Natural killer cell (primary cell): ENCODE results near the gene G6PC1. TPM values are rescaled to one million over a fixed set of nuclear protein-coding genes. Genes with fewer than 3 reads are reported as not detected.
"Not testable (repeated sequence)": the region's sequence is repeated elsewhere in the genome, so short reads cannot be mapped to it uniquely, and the experiment has no call there.

Experiments
- ATAC-seq, 3 donors: fragments of 150-1000 bp in 2 of 3; fragments of 200-7000 bp in 1 of 3; cut with Tn5 transposase; 1 replicate in 1 of 3; 2 replicates in 2 of 3; pipeline ENCODE4 v1.10.0; 2021; ENCODE audit warnings: mild to moderate bottlenecking in 2 of 3, moderate library complexity in 2 of 3
- DNase-seq, 2 donors: peaks; one replicate each; pipeline versions ENCODE4 v3.0.0 to v3.0.0-alpha.2; 2013 to 2021; ENCODE audit warnings: mixed read lengths in 1 of 2
- H3K27ac ChIP-seq: one replicate; pipeline ENCODE4 v1.5.1; 2013; ENCODE audit warnings: mild to moderate bottlenecking, low read length
- H3K27me3 ChIP-seq: one replicate; pipeline ENCODE4 v1.6.1; 2013; ENCODE audit warnings: low read length; ENCODE audit not compliant: control insufficient read depth, insufficient read depth
- H3K36me3 ChIP-seq: one replicate; pipeline ENCODE4 v1.6.1; 2013; ENCODE audit warnings: low read length; ENCODE audit not compliant: control insufficient read depth, insufficient read depth
- H3K4me1 ChIP-seq: one replicate; pipeline ENCODE4 v1.6.1; 2013; ENCODE audit warnings: low read length; ENCODE audit not compliant: control insufficient read depth, insufficient read depth
- H3K4me3 ChIP-seq: one replicate; pipeline ENCODE4 v1.5.1; 2013; ENCODE audit warnings: low read length
- H3K9me3 ChIP-seq: one replicate; pipeline ENCODE4 v1.6.1; 2013; ENCODE audit warnings: low read length; ENCODE audit not compliant: control insufficient read depth, insufficient read depth
- H3K27ac Mint-ChIP-seq, 2 donors: one replicate each; pipeline ENCODE4 v1.8.0; 2022; ENCODE audit warnings: mild to moderate bottlenecking in 2 of 2, mixed read lengths in 2 of 2, moderate library complexity in 1 of 2
- H3K27me3 Mint-ChIP-seq, 2 donors: one replicate each; pipeline ENCODE4 v1.8.0; 2022; ENCODE audit warnings: low read depth in 2 of 2, mixed read lengths in 2 of 2
- H3K36me3 Mint-ChIP-seq: one replicate; pipeline ENCODE4 v1.8.0; 2022; ENCODE audit warnings: mixed read lengths
- H3K4me1 Mint-ChIP-seq, 2 donors: one replicate each; pipeline ENCODE4 v1.8.0; 2022; ENCODE audit warnings: mixed read lengths in 2 of 2
- H3K4me3 Mint-ChIP-seq: one replicate; pipeline ENCODE4 v1.8.0; 2022; ENCODE audit warnings: mild to moderate bottlenecking, moderate library complexity, mixed read lengths
- H3K9me3 Mint-ChIP-seq, 2 donors: one replicate each; pipeline ENCODE4 v1.8.0; 2022; ENCODE audit warnings: mixed read lengths in 2 of 2
- WGBS: methylation state at CpG from one replicate; pipeline ENCODE4 v1.1.7; 2013; ENCODE audit warnings: missing lambda C conversion rate; ENCODE audit not compliant: insufficient coverage; 5-methylcytosine and 5-hydroxymethylcytosine counted together
- intact Hi-C: fragments of 100-400 bp; cut with micrococcal nuclease; formaldehyde crosslinking; loops from one replicate; pipeline ENCODE4 v1.14.2; 2022
- total RNA-seq, 4 donors: library from RNA; stranded (reverse); fragments of 120-200 nt in 1 of 4; gene quantifications; one replicate each; pipeline versions ENCODE4 v1.2.3 to v1.2.4, GENCODE V29; 2013 to 2022
- TF ChIP-seq, protein P1 (sequence below): fragments of 200-600 bp; IDR thresholded peaks from one replicate; pipeline ENCODE4 v1.8.0; 2022; ENCODE audit warnings: antibody characterized with exemption

The G6PC1 gene
- total RNA-seq, 3 donors from 2014 or later (not counting 1 experiment from before 2014, with no cell fraction given): not detected

DNA sequence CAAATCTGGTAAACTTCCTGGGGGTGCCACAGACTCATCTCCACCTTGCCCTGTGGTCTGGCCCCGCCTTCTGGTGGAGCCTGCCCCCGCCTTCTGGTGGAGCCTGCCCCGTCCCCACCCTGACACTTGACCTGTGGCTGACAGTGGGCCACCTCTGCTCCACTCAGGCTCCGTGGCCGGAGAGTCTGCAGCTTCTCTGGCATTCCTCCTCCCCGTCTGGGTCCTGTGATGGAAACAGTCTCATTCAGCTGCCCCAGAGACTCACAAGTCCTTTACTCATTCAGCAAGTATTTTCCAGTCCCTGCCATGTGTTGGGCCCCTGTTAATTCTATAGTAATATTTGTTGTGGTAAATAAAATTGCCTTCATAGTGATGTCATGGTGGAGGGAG, 21.0 kb upstream of the G6PC1 start:
- H3K27ac Mint-ChIP-seq: no peak overlapping the region
- Histone ChIP-seq H3K27me3 (no peaks in the 10 kb centered on the region), H3K27ac (no peak overlapping the region), H3K4me3 (no peak overlapping the region), H3K36me3 (no peaks in the 10 kb centered on the region), H3K9me3 (no peaks in the 10 kb centered on the region), H3K4me1 (no peaks in the 10 kb centered on the region)
- H3K4me3 Mint-ChIP-seq: no peak overlapping the region
- DNase-seq (no peak), ATAC-seq (no peak)
- no peaks in the 10 kb centered on the region for H3K9me3 Mint-ChIP-seq
- intact Hi-C loops: no loop called here
- 78% methylated on average over 6 of the region's 6 CpGs for WGBS
- H3K4me1 Mint-ChIP-seq: no peaks in the 10 kb centered on the region
- H3K36me3 Mint-ChIP-seq: no peaks in the 10 kb centered on the region
- TF ChIP-seq, protein P1, sequence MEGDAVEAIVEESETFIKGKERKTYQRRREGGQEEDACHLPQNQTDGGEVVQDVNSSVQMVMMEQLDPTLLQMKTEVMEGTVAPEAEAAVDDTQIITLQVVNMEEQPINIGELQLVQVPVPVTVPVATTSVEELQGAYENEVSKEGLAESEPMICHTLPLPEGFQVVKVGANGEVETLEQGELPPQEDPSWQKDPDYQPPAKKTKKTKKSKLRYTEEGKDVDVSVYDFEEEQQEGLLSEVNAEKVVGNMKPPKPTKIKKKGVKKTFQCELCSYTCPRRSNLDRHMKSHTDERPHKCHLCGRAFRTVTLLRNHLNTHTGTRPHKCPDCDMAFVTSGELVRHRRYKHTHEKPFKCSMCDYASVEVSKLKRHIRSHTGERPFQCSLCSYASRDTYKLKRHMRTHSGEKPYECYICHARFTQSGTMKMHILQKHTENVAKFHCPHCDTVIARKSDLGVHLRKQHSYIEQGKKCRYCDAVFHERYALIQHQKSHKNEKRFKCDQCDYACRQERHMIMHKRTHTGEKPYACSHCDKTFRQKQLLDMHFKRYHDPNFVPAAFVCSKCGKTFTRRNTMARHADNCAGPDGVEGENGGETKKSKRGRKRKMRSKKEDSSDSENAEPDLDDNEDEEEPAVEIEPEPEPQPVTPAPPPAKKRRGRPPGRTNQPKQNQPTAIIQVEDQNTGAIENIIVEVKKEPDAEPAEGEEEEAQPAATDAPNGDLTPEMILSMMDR: no peak
- H3K27me3 Mint-ChIP-seq: peaks cover 0 to 5% of the 10 kb centered on the region in 2 donors

DNA sequence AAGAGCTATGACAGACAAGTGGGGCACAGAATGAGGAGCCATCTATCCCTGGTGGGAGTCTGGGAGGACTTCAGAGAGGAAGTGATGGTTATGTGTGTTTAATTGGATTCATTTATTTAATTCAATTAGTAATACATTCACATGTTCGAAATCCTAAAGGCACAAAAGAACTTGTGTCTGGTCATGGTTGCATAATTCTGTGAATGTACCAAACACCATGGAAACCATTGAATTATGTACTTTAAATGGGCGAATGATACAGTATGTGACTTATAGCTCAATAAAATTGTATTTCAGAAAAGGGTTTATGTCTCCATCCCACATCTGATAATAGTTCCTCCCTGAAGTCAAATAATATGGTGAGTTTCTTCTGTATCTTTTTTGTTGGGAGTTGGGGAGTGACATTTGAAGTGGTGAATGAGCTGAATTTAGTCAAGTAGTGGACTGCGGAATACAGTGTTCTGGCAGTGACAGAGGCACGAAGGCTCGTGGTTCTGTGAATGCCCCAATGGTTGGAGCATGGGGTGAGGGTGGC, 19.8 kb upstream of the G6PC1 start:
- Histone ChIP-seq H3K27ac (no peak overlapping the region), H3K36me3 (no peaks in the 10 kb centered on the region), H3K4me3 (no peak overlapping the region), H3K9me3 (no peaks in the 10 kb centered on the region), H3K4me1 (no peaks in the 10 kb centered on the region), H3K27me3 (no peaks in the 10 kb centered on the region)
- TF ChIP-seq, protein P1: no peak
- no peak for ATAC-seq
- no peak for DNase-seq
- Mint-ChIP-seq H3K9me3 (no peaks in the 10 kb centered on the region), H3K36me3 (no peaks in the 10 kb centered on the region), H3K27ac (no peak overlapping the region), H3K27me3 (peaks cover 0 to 2% of the 10 kb centered on the region in 2 donors), H3K4me1 (no peaks in the 10 kb centered on the region), H3K4me3 (no peak overlapping the region)
- 82% methylated on average over 3 of the region's 5 CpGs for WGBS
- intact Hi-C loops: no loop called here

DNA sequence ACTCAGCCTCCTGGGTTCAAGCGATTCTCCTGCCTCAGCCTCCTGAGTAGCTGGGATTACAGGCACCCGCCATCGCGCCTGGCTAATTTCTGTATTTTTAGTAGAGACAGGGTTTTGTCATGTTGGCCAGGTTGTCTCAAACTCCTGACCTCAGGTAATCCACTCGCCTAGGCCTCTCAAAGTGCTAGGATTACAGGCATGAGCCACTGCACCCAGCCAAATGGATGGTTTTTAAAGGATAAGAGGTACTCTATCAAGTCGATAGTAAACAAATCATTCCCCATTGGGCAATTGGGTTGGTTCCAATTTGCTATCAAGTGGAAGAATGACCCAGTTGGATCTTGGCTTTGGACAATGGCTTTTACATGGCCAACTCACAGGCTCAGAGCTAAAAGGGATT, 18.9 kb upstream of the G6PC1 start:
- H3K4me1 Mint-ChIP-seq, H3K27me3 Mint-ChIP-seq, H3K4me3 Mint-ChIP-seq, H3K9me3 Mint-ChIP-seq, H3K27me3 ChIP-seq, H3K36me3 Mint-ChIP-seq, ATAC-seq, H3K27ac Mint-ChIP-seq, DNase-seq, H3K9me3 ChIP-seq, H3K36me3 ChIP-seq, H3K4me1 ChIP-seq, H3K4me3 ChIP-seq, intact Hi-C loops, H3K27ac ChIP-seq: not testable (repeated sequence)
- 94% methylated on average over 6 of the region's 6 CpGs for WGBS

DNA sequence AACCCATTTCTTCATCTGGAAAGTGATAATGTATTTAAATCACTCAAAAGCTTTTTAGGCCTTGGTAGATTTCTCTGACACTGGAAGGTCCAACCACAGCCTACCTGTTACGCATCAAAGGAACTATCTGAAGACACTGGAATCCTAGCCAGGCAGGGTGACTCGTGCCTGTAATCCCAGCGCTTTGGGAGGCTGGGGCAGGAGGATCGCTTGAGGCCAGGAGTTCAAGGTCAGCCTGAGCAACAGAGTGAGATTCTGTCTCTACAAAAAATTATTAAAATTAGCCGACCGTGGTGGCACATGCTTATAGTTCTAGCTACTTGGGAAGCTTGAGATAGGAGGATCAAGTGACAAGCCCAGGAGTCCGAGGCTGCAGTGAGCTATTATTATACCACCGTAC, 18.4 kb upstream of the G6PC1 start:
- 92% methylated on average over 8 of the region's 8 CpGs for WGBS
- no peaks in the 10 kb centered on the region for H3K36me3 Mint-ChIP-seq
- H3K4me3 Mint-ChIP-seq: no peak overlapping the region
- Histone ChIP-seq H3K27ac (no peak overlapping the region), H3K36me3 (no peaks in the 10 kb centered on the region), H3K4me3 (no peak overlapping the region), H3K27me3 (no peaks in the 10 kb centered on the region), H3K4me1 (no peaks in the 10 kb centered on the region), H3K9me3 (no peaks in the 10 kb centered on the region)
- H3K9me3 Mint-ChIP-seq: no peaks in the 10 kb centered on the region
- peaks cover 0 to 5% of the 10 kb centered on the region in 2 donors for H3K27me3 Mint-ChIP-seq
- DNase-seq (no peak), ATAC-seq (no peak)
- intact Hi-C loops: no loop called here
- TF ChIP-seq, protein P1: no peak
- H3K4me1 Mint-ChIP-seq: peaks cover 0 to 5% of the 10 kb centered on the region in 2 donors
- H3K27ac Mint-ChIP-seq: no peak overlapping the region
